NCI-H82 (cell line): ENCODE measurements around the gene DNAJB9.
A peak's percentile ranks its signal among the peaks of the same experiment; 100 is the strongest.

ENCODE experiments used
- DNase-seq: peaks from one replicate; lab custom pipeline; 2025; lab: John Stamatoyannopoulos, UW

DNAJB9 gene

GRCh38 chr7:108568801-108569380 lies 783 bp upstream of the DNAJB9 start:
- DNase-seq, result no peak

- DNase-seq, result peak; percentile 65
Observed at GRCh38 chr7:108570146-108570755, 577 bp downstream of the DNAJB9 start.

- no peak for DNase-seq
Observed at GRCh38 chr7:108572480-108572879, 2.8 kb downstream of the DNAJB9 start.

- no peak for DNase-seq
Observed at GRCh38 chr7:108575156-108575555, 5.5 kb downstream of the DNAJB9 start.

- DNase-seq, result no peak
Observed at GRCh38 chr7:108576116-108576515, 6.4 kb downstream of the DNAJB9 start.

- no peak for DNase-seq
Observed at GRCh38 chr7:108578937-108579336, 9.3 kb downstream of the DNAJB9 start.

- no peak for DNase-seq
Observed at GRCh38 chr7:108580298-108580697, 10.6 kb downstream of the DNAJB9 start.

- DNase-seq, result no peak
Observed at GRCh38 chr7:108581655-108582491, 12.2 kb downstream of the DNAJB9 start.

GRCh38 chr7:108584211-108584610 lies 14.5 kb downstream of the DNAJB9 start:
- DNase-seq, result no peak

GRCh38 chr7:108585843-108586242 lies 16.2 kb downstream of the DNAJB9 start:
- peak; percentile 44 for DNase-seq

- no peak for DNase-seq
Observed at GRCh38 chr7:108586274-108586710, 16.6 kb downstream of the DNAJB9 start.

- DNase-seq, result peak; percentile 15
Observed at GRCh38 chr7:108589199-108589598, 19.5 kb downstream of the DNAJB9 start.

GRCh38 chr7:108589874-108590273 lies 20.2 kb downstream of the DNAJB9 start:
- peak; percentile 72 for DNase-seq

- no peak for DNase-seq
Observed at GRCh38 chr7:108590606-108591005, 20.9 kb downstream of the DNAJB9 start.

- peak; percentile 86 for DNase-seq
Observed at GRCh38 chr7:108592646-108593201, 23.1 kb downstream of the DNAJB9 start.

GRCh38 chr7:108596560-108596959 lies 26.9 kb downstream of the DNAJB9 start:
- no peak for DNase-seq

- peak; percentile 90 for DNase-seq
Observed at GRCh38 chr7:108598153-108598552, 28.5 kb downstream of the DNAJB9 start.

GRCh38 chr7:108598914-108599580 lies 29.4 kb downstream of the DNAJB9 start:
- DNase-seq, result peak; percentile 79

- DNase-seq, result no peak
Observed at GRCh38 chr7:108600399-108600798, 30.7 kb downstream of the DNAJB9 start.

GRCh38 chr7:108603656-108604306 lies 34.1 kb downstream of the DNAJB9 start:
- DNase-seq, result peak; percentile 36

- DNase-seq, result peak; percentile 64
Observed at GRCh38 chr7:108604307-108605077, 34.8 kb downstream of the DNAJB9 start.
